Activated CD4-positive, alpha-beta T cell treated with anti-CD3 and anti-CD28 coated beads for 36 hours (primary cell): ENCODE measurements around the gene ARID5A. TPM values are rescaled to one million over a fixed set of nuclear protein-coding genes. Genes with fewer than 3 reads are reported as not detected.

ENCODE experiments used
- ATAC-seq: fragments of 200-7000 bp; cut with Tn5 transposase; one replicate; pipeline ENCODE4 v1.10.0; 2021; ENCODE audit warnings: mild to moderate bottlenecking, moderate library complexity
- CTCF ChIA-PET: fragments of 350-600 bp; sonication (Branson Sonifier 250); formaldehyde crosslinking; loops from one replicate; lab custom pipeline; 2021; ENCODE audit warnings: antibody characterized with exemption; lab: Charles Lee
- POLR2A ChIA-PET: fragments of 350-600 bp; sonication (Branson Sonifier 250); formaldehyde crosslinking; loops from one replicate; lab custom pipeline; 2021; ENCODE audit warnings: antibody characterized with exemption, inconsistent platforms; lab: Charles Lee
- DNase-seq: peaks from one replicate; pipeline ENCODE4 v3.0.0-alpha.2; 2020
- H3K27ac Mint-ChIP-seq: one replicate; pipeline ENCODE4 v1.8.0; 2021; ENCODE audit warnings: mixed read lengths
- H3K27me3 Mint-ChIP-seq: one replicate; pipeline ENCODE4 v1.8.0; 2021; ENCODE audit warnings: mixed read lengths
- H3K36me3 Mint-ChIP-seq: one replicate; pipeline ENCODE4 v1.8.0; 2021; ENCODE audit warnings: low read depth, mixed read lengths
- H3K4me1 Mint-ChIP-seq: one replicate; pipeline ENCODE4 v1.8.0; 2021; ENCODE audit warnings: mixed read lengths
- H3K4me3 Mint-ChIP-seq: one replicate; pipeline ENCODE4 v1.8.0; 2021; ENCODE audit warnings: mild to moderate bottlenecking, moderate library complexity, mixed read lengths
- H3K9me3 Mint-ChIP-seq: one replicate; pipeline ENCODE4 v1.8.0; 2021; ENCODE audit warnings: low read depth, mixed read lengths
- intact Hi-C, 2 experiments: fragments of 100-400 bp; cut with DNase I in 1 of 2; cut with micrococcal nuclease in 1 of 2; formaldehyde crosslinking; loops; one replicate each; pipeline versions ENCODE4 v1.14.2 to v1.15.1; 2022 to 2024; cut with DNase I, micrococcal nuclease
- total RNA-seq, 2 experiments: library from RNA; stranded (reverse); gene quantifications; one replicate each; pipeline ENCODE4 v1.2.3, GENCODE V29; 2021

ARID5A gene
- total RNA-seq, 2 experiments from 2014 or later = 179 to 191 TPM

- DNase-seq = no peak
- no peak overlapping the region for H3K4me3 Mint-ChIP-seq
- CTCF ChIA-PET = no interaction called here
Measured at GRCh38 chr2:96580771-96581170, 44.2 kb downstream of the ARID5A start.

GRCh38 chr2:96584017-96584416, 47.5 kb downstream of the ARID5A start:
- H3K4me3 Mint-ChIP-seq = no peak overlapping the region
- H3K4me1 Mint-ChIP-seq = no peaks in the 10 kb centered on the region
- DNase-seq = no peak
- H3K27ac Mint-ChIP-seq = no peak overlapping the region
- intact Hi-C loops = no loop called here
- ChIA-PET CTCF (interaction anchor here (1.3 kb wide), 1 partner anchor 10 kb away, joined by 4 read pairs; no protein-coding TSS in a partner anchor), POLR2A (no interaction called here)
- H3K36me3 Mint-ChIP-seq = peaks cover 11% of the 10 kb centered on the region
- H3K27me3 Mint-ChIP-seq = no peaks in the 10 kb centered on the region
- no peak for ATAC-seq
- H3K9me3 Mint-ChIP-seq = no peaks in the 10 kb centered on the region

More at GRCh38 chr2:96580771-96581170, 44.2 kb downstream of the ARID5A start:
- intact Hi-C loops = no loop called here
- Mint-ChIP-seq H3K4me1 (no peaks in the 10 kb centered on the region), H3K36me3 (peaks cover 6% of the 10 kb centered on the region), H3K27ac (no peak overlapping the region), H3K27me3 (no peaks in the 10 kb centered on the region), H3K9me3 (no peaks in the 10 kb centered on the region)
- POLR2A ChIA-PET = no interaction called here
- no peak for ATAC-seq

GRCh38 chr2:96587843-96588242, 51.3 kb downstream of the ARID5A start:
- CTCF ChIA-PET = no interaction called here
- DNase-seq (no peak), ATAC-seq (no peak)
- intact Hi-C loops = no loop called here
- H3K9me3 Mint-ChIP-seq = no peaks in the 10 kb centered on the region
- H3K27ac Mint-ChIP-seq = no peak overlapping the region
- no peak overlapping the region for H3K4me3 Mint-ChIP-seq
- H3K36me3 Mint-ChIP-seq = peaks cover 24% of the 10 kb centered on the region
- POLR2A ChIA-PET = no interaction called here
- H3K4me1 Mint-ChIP-seq = no peaks in the 10 kb centered on the region
- no peaks in the 10 kb centered on the region for H3K27me3 Mint-ChIP-seq

DNA sequence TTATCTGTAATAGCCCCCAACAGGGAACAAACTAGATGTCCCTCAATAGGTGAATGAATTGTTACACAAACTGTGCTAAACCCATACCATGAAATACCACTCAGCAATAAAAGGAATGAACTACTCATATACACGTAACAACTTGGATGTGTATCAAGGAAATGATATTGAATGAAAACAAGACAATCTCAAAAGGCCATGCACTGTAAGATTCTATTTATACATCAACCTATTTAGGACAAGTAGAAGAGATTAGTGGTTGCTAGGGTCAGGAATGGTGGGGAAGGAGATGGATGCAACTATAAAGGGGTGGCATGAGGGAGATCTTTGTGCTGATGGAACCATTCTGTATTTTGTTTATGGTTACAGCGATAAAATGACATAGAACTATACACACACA, 54.5 kb downstream of the ARID5A start:
- no peak overlapping the region for H3K4me3 Mint-ChIP-seq
- DNase-seq (no peak), ATAC-seq (no peak)
- peaks cover 45% of the 10 kb centered on the region for H3K36me3 Mint-ChIP-seq
- no peaks in the 10 kb centered on the region for H3K9me3 Mint-ChIP-seq
- ChIA-PET POLR2A (no interaction called here), CTCF (interaction anchor here (1.1 to 1.5 kb wide), 2 partner anchors 8 to 34 kb away, joined by 4 to 5 read pairs; no protein-coding TSS in a partner anchor)
- intact Hi-C loops = no loop called here
- peaks cover 29% of the 10 kb centered on the region for H3K4me1 Mint-ChIP-seq
- H3K27ac Mint-ChIP-seq = no peak overlapping the region
- H3K27me3 Mint-ChIP-seq = no peaks in the 10 kb centered on the region

GRCh38 chr2:96591494-96591893, 54.9 kb downstream of the ARID5A start:
- DNase-seq = no peak
- CTCF ChIA-PET = interaction anchor here (1.1 to 1.5 kb wide), 2 partner anchors 8 to 34 kb away, joined by 4 to 5 read pairs; no protein-coding TSS in a partner anchor
- intact Hi-C loops = no loop called here
- Mint-ChIP-seq H3K27me3 (no peaks in the 10 kb centered on the region), H3K4me3 (no peak overlapping the region), H3K9me3 (no peaks in the 10 kb centered on the region), H3K36me3 (peaks cover 45% of the 10 kb centered on the region), H3K27ac (no peak overlapping the region), H3K4me1 (peaks cover 29% of the 10 kb centered on the region)
- ATAC-seq = no peak
- POLR2A ChIA-PET = no interaction called here

- ChIA-PET CTCF (interaction anchor here (0.6 to 1.6 kb wide), 7 partner anchors 11 to 167 kb away, joined by 3 to 8 read pairs (median 3); no protein-coding TSS in a partner anchor), POLR2A (interaction anchor here (0.5 kb wide), 1 partner anchor 12 kb away, joined by 3 read pairs; no protein-coding TSS in a partner anchor)
- H3K9me3 Mint-ChIP-seq = no peaks in the 10 kb centered on the region
- no peak for DNase-seq
- ATAC-seq = peak; percentile 53
- H3K4me3 Mint-ChIP-seq = no peak overlapping the region
- H3K36me3 Mint-ChIP-seq = peaks cover 57% of the 10 kb centered on the region
- no peaks in the 10 kb centered on the region for H3K27me3 Mint-ChIP-seq
- intact Hi-C loops = no loop called here
- H3K4me1 Mint-ChIP-seq = peaks cover 29% of the 10 kb centered on the region
- H3K27ac Mint-ChIP-seq = peak overlapping the region; percentile 92
Measured at GRCh38 chr2:96594282-96594681, 57.7 kb downstream of the ARID5A start.

GRCh38 chr2:96594691-96595152, 58.2 kb downstream of the ARID5A start:
- peak overlapping the region; percentile 92 for H3K27ac Mint-ChIP-seq
- DNase-seq = peak; percentile 33

GRCh38 chr2:96596596-96596995, 60.0 kb downstream of the ARID5A start:
- Mint-ChIP-seq H3K36me3 (peaks cover 71% of the 10 kb centered on the region), H3K9me3 (no peaks in the 10 kb centered on the region), H3K27me3 (no peaks in the 10 kb centered on the region), H3K4me3 (no peak overlapping the region), H3K4me1 (peaks cover 36% of the 10 kb centered on the region), H3K27ac (no peak overlapping the region)
- intact Hi-C loops = no loop called here
- ATAC-seq (no peak), DNase-seq (no peak)
- POLR2A ChIA-PET = no interaction called here
- CTCF ChIA-PET = interaction anchor here (1.7 kb wide), 1 partner anchor 164 kb away, joined by 4 read pairs; the partner anchor contains the start of gene CNNM4

More at GRCh38 chr2:96594691-96595152, 58.2 kb downstream of the ARID5A start:
- ChIA-PET POLR2A (interaction anchor here (0.5 kb wide), 1 partner anchor 12 kb away, joined by 3 read pairs; no protein-coding TSS in a partner anchor), CTCF (interaction anchor here (0.6 to 1.6 kb wide), 6 partner anchors 10 to 167 kb away, joined by 3 to 8 read pairs (median 3); no protein-coding TSS in a partner anchor)
- no peak overlapping the region for H3K4me3 Mint-ChIP-seq
- intact Hi-C loops = no loop called here
- no peaks in the 10 kb centered on the region for H3K9me3 Mint-ChIP-seq
- H3K27me3 Mint-ChIP-seq = no peaks in the 10 kb centered on the region
- H3K4me1 Mint-ChIP-seq = peaks cover 29% of the 10 kb centered on the region
- ATAC-seq = peak; percentile 88
- H3K36me3 Mint-ChIP-seq = peaks cover 55% of the 10 kb centered on the region

DNA sequence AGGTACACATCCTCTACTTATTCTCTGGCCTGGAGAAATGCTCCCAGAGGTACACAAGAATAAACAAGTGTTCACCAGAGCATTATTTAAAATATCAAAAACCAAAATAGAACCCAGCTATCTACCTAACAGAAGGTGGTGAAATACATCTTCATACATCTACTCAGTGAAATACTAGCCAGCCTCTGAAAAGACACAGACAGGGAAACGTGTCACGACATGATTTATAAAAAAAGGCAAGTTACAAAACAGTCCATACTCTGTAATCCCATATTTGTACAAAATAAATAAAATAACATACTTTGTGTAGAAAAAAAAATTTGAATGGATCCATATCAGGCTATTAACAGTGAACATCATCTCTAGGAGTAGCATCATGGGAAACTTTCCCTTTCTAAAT, 63.4 kb downstream of the ARID5A start:
- no peak for DNase-seq
- intact Hi-C loops = no loop called here
- Mint-ChIP-seq H3K4me1 (peaks cover 23% of the 10 kb centered on the region), H3K4me3 (no peak overlapping the region), H3K36me3 (peaks cover 61% of the 10 kb centered on the region), H3K27ac (no peak overlapping the region), H3K27me3 (no peaks in the 10 kb centered on the region), H3K9me3 (no peaks in the 10 kb centered on the region)
- no peak for ATAC-seq
- ChIA-PET CTCF (interaction anchor here (0.7 to 1.5 kb wide), 2 partner anchors 19 to 28 kb away, joined by 3 to 4 read pairs; no protein-coding TSS in a partner anchor), POLR2A (no interaction called here)

DNA sequence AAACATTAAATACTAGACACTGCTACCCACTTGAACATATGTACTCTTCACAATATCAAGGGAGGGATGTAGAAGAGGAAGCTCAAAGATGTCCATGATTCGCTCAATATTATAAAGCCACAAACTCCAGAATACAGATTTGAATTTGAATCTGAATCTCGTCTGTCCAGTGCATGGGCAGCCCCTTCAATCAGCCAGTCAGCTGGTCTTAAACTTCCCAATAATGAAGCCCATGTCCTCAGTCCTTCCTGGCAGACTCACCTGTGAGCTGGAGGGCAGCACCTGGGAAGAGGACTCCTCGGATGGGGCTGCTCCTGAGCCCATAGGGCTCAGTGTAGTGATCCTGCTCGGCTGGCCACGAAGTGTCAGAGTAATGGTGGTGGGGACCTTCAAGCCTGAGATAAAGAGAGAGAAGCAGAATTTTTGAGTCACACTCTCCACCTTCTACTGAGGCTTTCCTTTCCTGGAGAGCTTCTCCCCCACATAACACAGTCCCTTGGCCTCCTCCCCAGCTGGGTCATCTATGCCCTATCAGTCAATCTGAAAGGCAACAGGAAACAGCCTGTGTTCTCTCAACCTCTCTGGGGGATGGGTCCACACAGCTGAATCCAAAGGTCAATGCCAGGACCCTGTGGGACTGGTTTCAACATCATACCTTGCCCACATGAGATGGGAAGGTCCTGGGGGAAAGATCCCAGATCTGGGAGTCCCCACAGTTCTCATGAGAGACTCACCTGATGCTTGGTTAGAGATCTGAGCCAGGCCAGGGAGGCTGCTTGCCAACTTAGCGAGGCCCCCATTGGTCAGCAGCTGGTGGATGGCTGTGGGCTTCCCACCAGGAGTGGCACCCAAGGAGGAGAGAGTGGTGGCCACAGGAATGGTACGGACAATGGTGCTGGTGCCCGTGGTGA, 65.1 kb downstream of the ARID5A start:
- Mint-ChIP-seq H3K9me3 (no peaks in the 10 kb centered on the region), H3K27ac (peak overlapping the region; percentile 71), H3K36me3 (peaks cover 64% of the 10 kb centered on the region), H3K4me1 (peaks cover 15% of the 10 kb centered on the region), H3K4me3 (no peak overlapping the region), H3K27me3 (no peaks in the 10 kb centered on the region)
- peak; percentile 55 for DNase-seq
- intact Hi-C loops = no loop called here
- ATAC-seq = peak; percentile 93
- POLR2A ChIA-PET = interaction anchor here (0.6 kb wide), 2 partner anchors 47 to 489 kb away, joined by 3 to 5 read pairs; no protein-coding TSS in a partner anchor
- CTCF ChIA-PET = interaction anchor here (0.6 kb wide), 2 partner anchors 47 to 112 kb away, joined by 3 to 4 read pairs; no protein-coding TSS in a partner anchor
